NCI-H1436 treated with DMSO at 0.1 percent for 48 hours (cell line): ENCODE data around the gene ITPR2.
"Not testable (repeated sequence)": the region's sequence is repeated elsewhere in the genome, so short reads cannot be mapped to it uniquely, and the experiment has no call there.

Source experiments
- DNase-seq: peaks from one replicate; lab custom pipeline; 2025; lab: John Stamatoyannopoulos, UW

The ITPR2 gene

GRCh38 chr12:26622601-26623000, 210.4 kb downstream of the ITPR2 start:
- DNase-seq, result no peak

- DNase-seq, result no peak
These were observed 211.1 kb downstream of the ITPR2 start for GRCh38 chr12:26621932-26622331.

GRCh38 chr12:26620907-26621306, 212.1 kb downstream of the ITPR2 start:
- DNase-seq, result no peak

GRCh38 chr12:26617513-26617912, 215.5 kb downstream of the ITPR2 start:
- no peak for DNase-seq

GRCh38 chr12:26614011-26614616, 218.9 kb downstream of the ITPR2 start:
- DNase-seq, result no peak

- DNase-seq, result no peak
These were observed 220.8 kb downstream of the ITPR2 start for GRCh38 chr12:26612203-26612602.

GRCh38 chr12:26611598-26611997, 221.4 kb downstream of the ITPR2 start:
- DNase-seq, result no peak

- DNase-seq, result no peak
These were observed 222.2 kb downstream of the ITPR2 start for GRCh38 chr12:26610774-26611173.

GRCh38 chr12:26609986-26610385, 223.0 kb downstream of the ITPR2 start:
- no peak for DNase-seq

- DNase-seq, result no peak
These were observed 224.3 kb downstream of the ITPR2 start for GRCh38 chr12:26608706-26609105.

GRCh38 chr12:26608273-26608672, 224.7 kb downstream of the ITPR2 start:
- DNase-seq, result no peak

GRCh38 chr12:26606911-26607310, 226.1 kb downstream of the ITPR2 start:
- no peak for DNase-seq

- not testable (repeated sequence) for DNase-seq
These were observed 228.2 kb downstream of the ITPR2 start for GRCh38 chr12:26604813-26605212.

GRCh38 chr12:26599096-26599695, 233.8 kb downstream of the ITPR2 start:
- no peak for DNase-seq

- no peak for DNase-seq
These were observed 237.2 kb downstream of the ITPR2 start for GRCh38 chr12:26595806-26596205.

- DNase-seq, result no peak
These were observed 252.4 kb downstream of the ITPR2 start for GRCh38 chr12:26580619-26581018.

- DNase-seq, result no peak
These were observed 256.7 kb downstream of the ITPR2 start for GRCh38 chr12:26576266-26576665.

- no peak for DNase-seq
These were observed 259.6 kb downstream of the ITPR2 start for GRCh38 chr12:26573225-26573909.

- DNase-seq, result no peak
These were observed 260.9 kb downstream of the ITPR2 start for GRCh38 chr12:26572137-26572536.

GRCh38 chr12:26571560-26571959, 261.4 kb downstream of the ITPR2 start:
- DNase-seq, result no peak

GRCh38 chr12:26567126-26567525, 265.9 kb downstream of the ITPR2 start:
- DNase-seq, result no peak

GRCh38 chr12:26566675-26567074, 266.3 kb downstream of the ITPR2 start:
- no peak for DNase-seq

GRCh38 chr12:26566186-26566585, 266.8 kb downstream of the ITPR2 start:
- no peak for DNase-seq

GRCh38 chr12:26564391-26564790, 268.6 kb downstream of the ITPR2 start:
- no peak for DNase-seq
